ENCODE measurements around the gene ARSA. TPM values are rescaled to one million over a fixed set of nuclear protein-coding genes. Genes with fewer than 3 reads are reported as not detected.

Gene ARSA
- polyA plus RNA-seq, 2 of the 4 experiments (the other 2 are of a cell fraction), result 7.7 to 19.5 TPM

DNA sequence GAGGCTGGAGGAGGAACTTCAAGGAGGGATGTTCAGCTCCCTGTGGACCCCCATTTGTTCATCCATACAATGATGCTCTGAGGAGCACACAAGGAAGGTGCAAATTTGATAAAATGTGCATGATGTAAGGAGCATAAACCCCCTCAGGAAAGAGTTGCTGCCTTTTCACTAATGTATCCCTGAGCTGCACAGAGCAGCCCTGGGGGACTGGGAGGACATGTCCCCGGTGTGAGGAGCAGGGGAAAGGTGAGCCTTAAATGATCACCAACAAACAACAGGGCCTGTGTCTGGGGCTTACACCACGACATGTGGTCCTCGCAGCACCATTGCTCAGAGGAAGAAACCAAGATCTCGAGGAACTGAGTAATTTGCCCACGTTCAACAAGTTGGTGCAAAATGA lies 30.9 kb downstream of the ARSA start:
- Histone ChIP-seq H3K4me1 (peaks cover 4% of the 10 kb centered on the region; the same call in 1 of the 3 replicates), H3K4me2 (no peak overlapping the region), H3K27ac (no peak overlapping the region), H3K9me3 (no peaks in the 10 kb centered on the region), H3K4me3 (no peak overlapping the region)
- ATAC-seq, result no peak
- WGBS (ENCODE audit: missing lambda C conversion rate), result 46% methylated on average over 5 of the region's 5 CpGs
- ChIA-PET POLR2A (no interaction called here), CTCF (interaction anchor here (2.4 kb wide), 1 partner anchor 23 kb away, joined by 10 read pairs; no protein-coding TSS in a partner anchor)
- no peak for FAIRE-seq
- TF ChIP-seq ESRRA (IDR thresholded peaks at IDR 0.05; ENCODE audit: borderline replicate concordance, low read length), result no peak
- no peak for TF ChIP-seq JUNB (IDR thresholded peaks at IDR 0.05)
- no peak for TF ChIP-seq TP53 (CRISPR knock-in tag; IDR thresholded peaks at IDR 0.05)
- TF ChIP-seq, protein P1, sequence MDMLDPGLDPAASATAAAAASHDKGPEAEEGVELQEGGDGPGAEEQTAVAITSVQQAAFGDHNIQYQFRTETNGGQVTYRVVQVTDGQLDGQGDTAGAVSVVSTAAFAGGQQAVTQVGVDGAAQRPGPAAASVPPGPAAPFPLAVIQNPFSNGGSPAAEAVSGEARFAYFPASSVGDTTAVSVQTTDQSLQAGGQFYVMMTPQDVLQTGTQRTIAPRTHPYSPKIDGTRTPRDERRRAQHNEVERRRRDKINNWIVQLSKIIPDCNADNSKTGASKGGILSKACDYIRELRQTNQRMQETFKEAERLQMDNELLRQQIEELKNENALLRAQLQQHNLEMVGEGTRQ (IDR thresholded peaks at IDR 0.05), result no peak
- no peak for DNase-seq (ENCODE audit: low read depth in 1 of 2, low spot score in 1 of 2)

DNA sequence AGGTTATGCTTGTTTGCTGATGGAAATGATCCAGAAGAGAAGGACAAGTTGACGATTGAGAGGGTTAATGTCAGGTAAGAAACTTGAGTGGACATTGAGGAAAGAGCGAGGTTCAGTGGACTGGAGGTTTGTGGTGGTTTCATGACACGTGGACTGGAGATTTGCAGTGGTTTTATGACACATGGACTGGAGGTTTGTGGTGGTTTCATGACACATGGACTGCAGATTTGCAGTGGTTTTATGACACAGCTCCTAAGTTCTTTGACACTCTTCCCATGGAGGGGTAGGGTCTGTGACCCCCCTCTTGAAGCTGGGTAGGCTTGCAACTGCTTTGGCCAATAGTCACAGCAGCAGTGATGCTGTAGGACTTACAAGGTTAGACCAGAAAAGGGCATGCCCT lies 32.8 kb downstream of the ARSA start:
- FAIRE-seq, result no peak
- H3K4me3 ChIP-seq, result no peak overlapping the region

DNA sequence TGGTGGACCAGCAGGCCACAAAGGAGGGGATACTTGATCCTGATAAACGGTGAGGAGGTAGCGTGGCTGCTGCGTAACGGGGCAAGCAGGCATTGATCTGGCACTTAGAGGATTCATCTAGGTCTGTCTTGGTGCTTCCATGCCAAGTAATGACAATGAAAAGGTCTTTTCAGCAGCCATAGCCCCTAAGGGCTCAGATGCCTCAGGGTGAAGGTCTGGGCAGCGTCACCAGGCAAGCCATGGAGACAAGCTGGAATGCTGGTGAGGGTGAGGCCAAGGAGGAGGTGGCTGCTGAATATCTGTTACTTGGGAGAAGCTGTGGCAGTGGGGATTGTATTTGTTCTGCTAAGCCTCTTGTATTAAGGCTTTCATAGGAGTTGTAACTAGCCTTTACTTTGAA lies 40.5 kb downstream of the ARSA start:
- POLR2A ChIA-PET, result interaction anchor here (0.6 kb wide), 1 partner anchor 60 kb away, joined by 4 read pairs; no protein-coding TSS in a partner anchor
- H3K9me3 ChIP-seq, result no peaks in the 10 kb centered on the region
- H3K4me2 ChIP-seq, result no peak overlapping the region
- 91% methylated on average over 5 of the region's 5 CpGs for WGBS (ENCODE audit: missing lambda C conversion rate)
- no peak overlapping the region for H3K27ac ChIP-seq
- peaks cover 5% of the 10 kb centered on the region; the same call in 1 of the 3 replicates for H3K4me1 ChIP-seq
- no peak overlapping the region for H3K4me3 ChIP-seq
- ATAC-seq, result no peak
- FAIRE-seq, result no peak
- CTCF ChIA-PET, result interaction anchor here (1.2 to 1.4 kb wide), 3 partner anchors 13 to 62 kb away, joined by 4 to 5 read pairs (median 4); partner anchors contain the start of genes SCO2 and SYCE3
- DNase-seq (ENCODE audit: low read depth in 1 of 2, low spot score in 1 of 2), result no peak
- TF ChIP-seq, protein P2, sequence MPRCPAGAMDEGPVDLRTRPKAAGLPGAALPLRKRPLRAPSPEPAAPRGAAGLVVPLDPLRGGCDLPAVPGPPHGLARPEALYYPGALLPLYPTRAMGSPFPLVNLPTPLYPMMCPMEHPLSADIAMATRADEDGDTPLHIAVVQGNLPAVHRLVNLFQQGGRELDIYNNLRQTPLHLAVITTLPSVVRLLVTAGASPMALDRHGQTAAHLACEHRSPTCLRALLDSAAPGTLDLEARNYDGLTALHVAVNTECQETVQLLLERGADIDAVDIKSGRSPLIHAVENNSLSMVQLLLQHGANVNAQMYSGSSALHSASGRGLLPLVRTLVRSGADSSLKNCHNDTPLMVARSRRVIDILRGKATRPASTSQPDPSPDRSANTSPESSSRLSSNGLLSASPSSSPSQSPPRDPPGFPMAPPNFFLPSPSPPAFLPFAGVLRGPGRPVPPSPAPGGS (IDR thresholded peaks at IDR 0.05), result no peak

More for the DNA sequence above, 32.8 kb downstream of the ARSA start:
- WGBS (ENCODE audit: missing lambda C conversion rate), result 56% methylated on average over 3 of the region's 3 CpGs
- TF ChIP-seq HDAC2 (IDR thresholded peaks at IDR 0.05) (no peak), ESRRA (IDR thresholded peaks at IDR 0.05; ENCODE audit: borderline replicate concordance, low read length) (no peak)
- no peak for ATAC-seq
- no peak overlapping the region for H3K4me2 ChIP-seq
- ChIA-PET CTCF (no interaction called here), POLR2A (no interaction called here)
- DNase-seq (ENCODE audit: low read depth in 1 of 2, low spot score in 1 of 2), result no peak
- H3K4me1 ChIP-seq, result no peaks in the 10 kb centered on the region
- no peaks in the 10 kb centered on the region for H3K9me3 ChIP-seq
- H3K27ac ChIP-seq, result no peak overlapping the region

DNA sequence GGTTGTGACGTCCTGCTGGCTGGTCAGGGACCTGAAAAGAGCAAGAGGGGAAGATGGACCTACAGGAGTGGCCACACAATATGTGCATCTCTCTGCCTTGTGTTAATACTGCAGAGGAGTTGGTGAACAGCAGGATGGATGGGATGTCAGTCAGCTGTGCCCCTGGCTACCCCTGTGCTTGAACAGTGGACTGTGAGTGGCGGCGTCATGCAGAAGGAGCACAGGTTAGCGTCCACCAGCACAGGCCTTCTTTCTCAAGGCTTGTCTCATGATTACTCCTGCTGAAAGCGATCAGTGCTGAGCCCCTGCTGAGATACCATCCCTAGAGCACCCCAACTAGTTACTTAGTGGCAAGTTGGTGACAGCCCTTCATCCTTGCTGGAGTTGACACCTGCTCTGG lies 41.5 kb downstream of the ARSA start:
- FAIRE-seq (no peak), DNase-seq (ENCODE audit: low read depth in 1 of 2, low spot score in 1 of 2) (no peak), ATAC-seq (no peak)
- Histone ChIP-seq H3K9me3 (no peaks in the 10 kb centered on the region), H3K27ac (no peak overlapping the region), H3K4me1 (peaks cover 8% of the 10 kb centered on the region; the same call in 1 of the 3 replicates), H3K4me3 (no peak overlapping the region), H3K4me2 (no peak overlapping the region)
- WGBS (ENCODE audit: missing lambda C conversion rate), result 77% methylated on average over 4 of the region's 5 CpGs
- CTCF ChIA-PET, result interaction anchor here (0.6 to 1.4 kb wide), 3 partner anchors 12 to 61 kb away, joined by 4 to 5 read pairs (median 4); partner anchors contain the start of gene SCO2
- POLR2A ChIA-PET, result no interaction called here
- TF ChIP-seq KDM5A (IDR thresholded peaks at IDR 0.05) (no peak), BHLHE40 (IDR thresholded peaks at IDR 0.05; ENCODE audit: low read depth, low read length) (no peak), GATA3 (IDR thresholded peaks at IDR 0.05; ENCODE audit: borderline replicate concordance) (no peak), CHD2 (IDR thresholded peaks at IDR 0.05; ENCODE audit: low read length, partially characterized antibody) (no peak), RARB (CRISPR knock-in tag; IDR thresholded peaks at IDR 0.05) (no peak), ZC3H11A (IDR thresholded peaks at IDR 0.05) (no peak), CEBPB (IDR thresholded peaks at IDR 0.05) (no peak), EHMT2 (IDR thresholded peaks at IDR 0.05; ENCODE audit: low read depth) (no peak), KDM1A (IDR thresholded peaks at IDR 0.05; ENCODE audit: low read depth) (no peak)
- TF ChIP-seq, protein P3, sequence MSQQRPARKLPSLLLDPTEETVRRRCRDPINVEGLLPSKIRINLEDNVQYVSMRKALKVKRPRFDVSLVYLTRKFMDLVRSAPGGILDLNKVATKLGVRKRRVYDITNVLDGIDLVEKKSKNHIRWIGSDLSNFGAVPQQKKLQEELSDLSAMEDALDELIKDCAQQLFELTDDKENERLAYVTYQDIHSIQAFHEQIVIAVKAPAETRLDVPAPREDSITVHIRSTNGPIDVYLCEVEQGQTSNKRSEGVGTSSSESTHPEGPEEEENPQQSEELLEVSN (IDR thresholded peaks at IDR 0.05; ENCODE audit: borderline replicate concordance, low read depth), result no peak
- TF ChIP-seq, protein P4, sequence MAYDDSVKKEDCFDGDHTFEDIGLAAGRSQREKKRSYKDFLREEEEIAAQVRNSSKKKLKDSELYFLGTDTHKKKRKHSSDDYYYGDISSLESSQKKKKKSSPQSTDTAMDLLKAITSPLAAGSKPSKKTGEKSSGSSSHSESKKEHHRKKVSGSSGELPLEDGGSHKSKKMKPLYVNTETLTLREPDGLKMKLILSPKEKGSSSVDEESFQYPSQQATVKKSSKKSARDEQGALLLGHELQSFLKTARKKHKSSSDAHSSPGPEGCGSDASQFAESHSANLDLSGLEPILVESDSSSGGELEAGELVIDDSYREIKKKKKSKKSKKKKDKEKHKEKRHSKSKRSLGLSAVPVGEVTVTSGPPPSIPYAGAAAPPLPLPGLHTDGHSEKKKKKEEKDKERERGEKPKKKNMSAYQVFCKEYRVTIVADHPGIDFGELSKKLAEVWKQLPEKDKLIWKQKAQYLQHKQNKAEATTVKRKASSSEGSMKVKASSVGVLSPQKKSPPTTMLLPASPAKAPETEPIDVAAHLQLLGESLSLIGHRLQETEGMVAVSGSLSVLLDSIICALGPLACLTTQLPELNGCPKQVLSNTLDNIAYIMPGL (CRISPR knock-in tag; IDR thresholded peaks at IDR 0.05; ENCODE audit: borderline replicate concordance), result no peak
- TF ChIP-seq, protein P5, sequence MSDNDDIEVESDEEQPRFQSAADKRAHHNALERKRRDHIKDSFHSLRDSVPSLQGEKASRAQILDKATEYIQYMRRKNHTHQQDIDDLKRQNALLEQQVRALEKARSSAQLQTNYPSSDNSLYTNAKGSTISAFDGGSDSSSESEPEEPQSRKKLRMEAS (IDR thresholded peaks at IDR 0.05), result no peak
- TF ChIP-seq, protein P6, sequence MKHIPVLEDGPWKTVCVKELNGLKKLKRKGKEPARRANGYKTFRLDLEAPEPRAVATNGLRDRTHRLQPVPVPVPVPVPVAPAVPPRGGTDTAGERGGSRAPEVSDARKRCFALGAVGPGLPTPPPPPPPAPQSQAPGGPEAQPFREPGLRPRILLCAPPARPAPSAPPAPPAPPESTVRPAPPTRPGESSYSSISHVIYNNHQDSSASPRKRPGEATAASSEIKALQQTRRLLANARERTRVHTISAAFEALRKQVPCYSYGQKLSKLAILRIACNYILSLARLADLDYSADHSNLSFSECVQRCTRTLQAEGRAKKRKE (CRISPR knock-in tag; IDR thresholded peaks at IDR 0.05; ENCODE audit: low read depth), result no peak
- TF ChIP-seq, protein P7, sequence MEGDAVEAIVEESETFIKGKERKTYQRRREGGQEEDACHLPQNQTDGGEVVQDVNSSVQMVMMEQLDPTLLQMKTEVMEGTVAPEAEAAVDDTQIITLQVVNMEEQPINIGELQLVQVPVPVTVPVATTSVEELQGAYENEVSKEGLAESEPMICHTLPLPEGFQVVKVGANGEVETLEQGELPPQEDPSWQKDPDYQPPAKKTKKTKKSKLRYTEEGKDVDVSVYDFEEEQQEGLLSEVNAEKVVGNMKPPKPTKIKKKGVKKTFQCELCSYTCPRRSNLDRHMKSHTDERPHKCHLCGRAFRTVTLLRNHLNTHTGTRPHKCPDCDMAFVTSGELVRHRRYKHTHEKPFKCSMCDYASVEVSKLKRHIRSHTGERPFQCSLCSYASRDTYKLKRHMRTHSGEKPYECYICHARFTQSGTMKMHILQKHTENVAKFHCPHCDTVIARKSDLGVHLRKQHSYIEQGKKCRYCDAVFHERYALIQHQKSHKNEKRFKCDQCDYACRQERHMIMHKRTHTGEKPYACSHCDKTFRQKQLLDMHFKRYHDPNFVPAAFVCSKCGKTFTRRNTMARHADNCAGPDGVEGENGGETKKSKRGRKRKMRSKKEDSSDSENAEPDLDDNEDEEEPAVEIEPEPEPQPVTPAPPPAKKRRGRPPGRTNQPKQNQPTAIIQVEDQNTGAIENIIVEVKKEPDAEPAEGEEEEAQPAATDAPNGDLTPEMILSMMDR (IDR thresholded peaks at IDR 0.05), result no peak
